ENCODE results near the gene EIPR1.

- TF ChIP-seq ZNF138 (CRISPR knock-in tag; conservative IDR thresholded peaks at IDR 0.05) (no peak), CTCF (IDR thresholded peaks at IDR 0.05) (no peak), ZBTB43 (CRISPR knock-in tag; IDR thresholded peaks at IDR 0.05) (no peak), ZNF317 (CRISPR knock-in tag; IDR thresholded peaks at IDR 0.05; ENCODE audit: borderline replicate concordance, low read depth) (no peak), RELA (CRISPR knock-in tag; IDR thresholded peaks at IDR 0.05; ENCODE audit: borderline replicate concordance) (no peak), JUN (CRISPR knock-in tag; IDR thresholded peaks at IDR 0.05) (no peak), MAX (CRISPR knock-in tag; IDR thresholded peaks at IDR 0.05) (no peak), CREM (CRISPR knock-in tag; IDR thresholded peaks at IDR 0.05) (no peak)
- TF ChIP-seq, protein P1, sequence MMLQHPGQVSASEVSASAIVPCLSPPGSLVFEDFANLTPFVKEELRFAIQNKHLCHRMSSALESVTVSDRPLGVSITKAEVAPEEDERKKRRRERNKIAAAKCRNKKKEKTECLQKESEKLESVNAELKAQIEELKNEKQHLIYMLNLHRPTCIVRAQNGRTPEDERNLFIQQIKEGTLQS (CRISPR knock-in tag; conservative IDR thresholded peaks at IDR 0.05), result no peak
- TF ChIP-seq, protein P2, sequence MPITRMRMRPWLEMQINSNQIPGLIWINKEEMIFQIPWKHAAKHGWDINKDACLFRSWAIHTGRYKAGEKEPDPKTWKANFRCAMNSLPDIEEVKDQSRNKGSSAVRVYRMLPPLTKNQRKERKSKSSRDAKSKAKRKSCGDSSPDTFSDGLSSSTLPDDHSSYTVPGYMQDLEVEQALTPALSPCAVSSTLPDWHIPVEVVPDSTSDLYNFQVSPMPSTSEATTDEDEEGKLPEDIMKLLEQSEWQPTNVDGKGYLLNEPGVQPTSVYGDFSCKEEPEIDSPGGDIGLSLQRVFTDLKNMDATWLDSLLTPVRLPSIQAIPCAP (CRISPR knock-in tag; IDR thresholded peaks at IDR 0.05), result no peak
- TF ChIP-seq, protein P3, sequence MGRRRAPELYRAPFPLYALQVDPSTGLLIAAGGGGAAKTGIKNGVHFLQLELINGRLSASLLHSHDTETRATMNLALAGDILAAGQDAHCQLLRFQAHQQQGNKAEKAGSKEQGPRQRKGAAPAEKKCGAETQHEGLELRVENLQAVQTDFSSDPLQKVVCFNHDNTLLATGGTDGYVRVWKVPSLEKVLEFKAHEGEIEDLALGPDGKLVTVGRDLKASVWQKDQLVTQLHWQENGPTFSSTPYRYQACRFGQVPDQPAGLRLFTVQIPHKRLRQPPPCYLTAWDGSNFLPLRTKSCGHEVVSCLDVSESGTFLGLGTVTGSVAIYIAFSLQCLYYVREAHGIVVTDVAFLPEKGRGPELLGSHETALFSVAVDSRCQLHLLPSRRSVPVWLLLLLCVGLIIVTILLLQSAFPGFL (CRISPR knock-in tag; IDR thresholded peaks at IDR 0.05; ENCODE audit: borderline replicate concordance), result no peak
Measured at GRCh38 chr2:3154700-3155099, 222.9 kb downstream of the EIPR1 start.
